Esophagus muscularis mucosa (tissue), 4 donors: ENCODE data around the gene LY6G5C.

ENCODE experiments used
- CTCF ChIP-seq, 3 experiments: fragments of 200-600 bp in 2 of 3; fragments of 450-650 bp in 1 of 3; sonication (generic) in 2 of 3; IDR thresholded peaks; one replicate each; pipeline ENCODE4 v1.5.1; 2017 to 2019; ENCODE audit warnings: antibody characterized with exemption in 3 of 3, mild to moderate bottlenecking in 2 of 3, moderate library complexity in 1 of 3
- EP300 ChIP-seq: sonication (generic); formaldehyde crosslinking; IDR thresholded peaks from one replicate; pipeline ENCODE4 v1.6.1; 2017; ENCODE audit warnings: antibody characterized with exemption
- POLR2A ChIP-seq: fragments of 450-650 bp; IDR thresholded peaks from one replicate; pipeline ENCODE4 v1.6.1; 2017; ENCODE audit warnings: antibody characterized with exemption, moderate library complexity, mild to moderate bottlenecking, low read depth
- POLR2AphosphoS5 ChIP-seq, 2 donors: sonication (generic); formaldehyde crosslinking; IDR thresholded peaks; one replicate each; pipeline ENCODE4 v1.6.1; 2017; ENCODE audit warnings: antibody characterized with exemption in 2 of 2

- TF ChIP-seq CTCF (IDR thresholded peaks at IDR 0.05) (no peak), EP300 (no peak), POLR2A (no peak), POLR2AphosphoS5 (IDR thresholded peaks at IDR 0.05) (no peak)
Observed at GRCh38 chr6:31691564-31692108, 10.8 kb upstream of the LY6G5C start.
